HepG2 (cell line): ENCODE results near the gene TPR. TPM values are rescaled to one million over a fixed set of nuclear protein-coding genes. Genes with fewer than 3 reads are reported as not detected.

Experiments
- ATAC-seq: fragments of 200-7000 bp; cut with Tn5 transposase; 3 replicates; pipeline ENCODE4 v1.9.1; 2020; ENCODE audit warnings: mild to moderate bottlenecking, moderate library complexity
- BruUV-seq: library from RNA; stranded (reverse); fragments of 400-500 nt; replicated peaks from 2 replicates; lab custom pipeline; 2021; lab: Mats Ljungman, UMichigan
- CTCF ChIA-PET: fragments of 300-600 bp; formaldehyde crosslinking; extraction: SDS; loops from one replicate; lab custom pipeline; 2021; ENCODE audit warnings: low total read pairs, inconsistent platforms, low intra/inter-chr PET ratio; lab: Yijun Ruan, JAX
- POLR2A ChIA-PET: fragments of 350-600 bp; sonication (Branson Sonifier 250); formaldehyde crosslinking; loops from one replicate; lab custom pipeline; 2020; ENCODE audit warnings: antibody characterized with exemption, inconsistent platforms; lab: Yijun Ruan, JAX
- DNase-seq: peaks from one replicate; pipeline ENCODE4 v3.0.0-alpha.2; 2015; ENCODE audit warnings: low spot score
- FAIRE-seq: peaks from 3 replicates; lab custom pipeline; 2011; peaks lifted over from hg19 to GRCh38; lab: Jason Lieb, UNC
- H2AFZ ChIP-seq: one replicate; pipeline ENCODE4 v1.6.1; 2011; ENCODE audit warnings: low read length, inconsistent platforms
- H3K27ac ChIP-seq: fragments of 300-600 bp; 3 replicates; pipeline ENCODE4 v1.8.0; 2011; ENCODE audit warnings: mixed run types, mild to moderate bottlenecking, mixed read lengths, low read length, inconsistent platforms; ENCODE audit not compliant: insufficient read depth; ENCODE audit errors: extremely low read length
- H3K27me3 ChIP-seq, 2 experiments: fragments of 200-600 bp in 1 of 2; 2 replicates in 1 of 2; 3 replicates in 1 of 2; pipeline versions ENCODE4 v1.6.0 to v1.8.0; 2011; ENCODE audit warnings: low read length in 2 of 2, mild to moderate bottlenecking in 2 of 2, moderate library complexity in 2 of 2, inconsistent platforms in 1 of 2; ENCODE audit not compliant: insufficient read depth in 2 of 2, control insufficient read depth in 1 of 2
- H3K36me3 ChIP-seq, 2 experiments: fragments of 200-600 bp in 1 of 2; replicated peaks in 1 of 2; 2 replicates in 1 of 2; 3 replicates in 1 of 2; pipeline versions ENCODE4 v1.5.1 to v1.8.0; 2011; ENCODE audit warnings: low read length in 2 of 2, inconsistent platforms in 1 of 2; ENCODE audit not compliant: insufficient read depth in 2 of 2, control insufficient read depth in 1 of 2
- H3K4me1 ChIP-seq: 2 replicates; pipeline ENCODE4 v1.5.1; 2012; ENCODE audit warnings: low read length, inconsistent platforms; ENCODE audit not compliant: insufficient read depth
- H3K4me2 ChIP-seq: 2 replicates; pipeline ENCODE4 v1.6.0; 2011; ENCODE audit warnings: low read depth, low read length, inconsistent platforms
- H3K4me3 ChIP-seq, 3 experiments: fragments of 200-600 bp in 1 of 3; sonication (generic), shearing (Covaris generic) in 1 of 3; replicated peaks in 1 of 3; 2 replicates each; pipeline ENCODE4 v1.5.1; 2011 to 2016; ENCODE audit warnings: low read length in 3 of 3, inconsistent platforms in 2 of 3, low read depth in 2 of 3, mild to moderate bottlenecking in 2 of 3, control low read depth in 1 of 3, mixed read lengths in 1 of 3; ENCODE audit not compliant: insufficient read depth in 1 of 3
- H3K79me2 ChIP-seq: one replicate; pipeline ENCODE4 v1.6.1; 2011; ENCODE audit warnings: low read length, inconsistent platforms; ENCODE audit not compliant: insufficient read depth
- H3K9ac ChIP-seq: 2 replicates; pipeline ENCODE4 v1.6.0; 2011; ENCODE audit warnings: mild to moderate bottlenecking, low read depth, low read length, inconsistent platforms; ENCODE audit not compliant: insufficient read depth
- H3K9me3 ChIP-seq: 2 replicates; pipeline ENCODE4 v1.5.1; 2012; ENCODE audit warnings: mild to moderate bottlenecking, low read length
- H4K20me1 ChIP-seq: 2 replicates; pipeline ENCODE4 v1.6.0; 2011; ENCODE audit warnings: inconsistent platforms, mild to moderate bottlenecking, low read length, moderate library complexity; ENCODE audit not compliant: insufficient read depth
- ESRRA ChIP-seq: sonication (generic); formaldehyde crosslinking; IDR thresholded peaks from 2 replicates; pipeline ENCODE4 v1.5.1; 2020; ENCODE audit warnings: mild to moderate bottlenecking, low read depth, missing genetic modification reagents
- ISL2 ChIP-seq: sonication (generic); formaldehyde crosslinking; IDR thresholded peaks from 2 replicates; pipeline ENCODE4 v1.5.0; 2020; ENCODE audit warnings: missing genetic modification reagents
- SMARCC2 ChIP-seq: fragments of 450-650 bp; IDR thresholded peaks from 2 replicates; pipeline ENCODE4 v1.6.1; 2017; ENCODE audit warnings: antibody characterized with exemption, mild to moderate bottlenecking
- SP4 ChIP-seq: sonication (generic); formaldehyde crosslinking; IDR thresholded peaks from 2 replicates; pipeline ENCODE4 v1.8.1; 2023; ENCODE audit warnings: mild to moderate bottlenecking, missing genetic modification reagents
- ZNF143 ChIP-seq: sonication (generic); formaldehyde crosslinking; IDR thresholded peaks from 2 replicates; pipeline ENCODE4 v1.4.0; 2020; ENCODE audit warnings: missing genetic modification reagents
- ZNF20 ChIP-seq: sonication (generic); formaldehyde crosslinking; IDR thresholded peaks from 2 replicates; pipeline ENCODE4 v1.4.0; 2020; ENCODE audit warnings: mild to moderate bottlenecking, moderate library complexity, missing genetic modification reagents
- ZNF225 ChIP-seq: sonication (generic); formaldehyde crosslinking; IDR thresholded peaks from 2 replicates; pipeline ENCODE4 v1.4.0; 2020; ENCODE audit warnings: mild to moderate bottlenecking, missing genetic modification reagents
- ZNF350 ChIP-seq: sonication (generic); formaldehyde crosslinking; IDR thresholded peaks from 2 replicates; pipeline ENCODE4 v1.4.0; 2020; ENCODE audit warnings: mild to moderate bottlenecking, low read depth, missing genetic modification reagents, borderline replicate concordance
- ZNF572 ChIP-seq: sonication (generic); formaldehyde crosslinking; IDR thresholded peaks from 2 replicates; pipeline ENCODE4 v1.5.1; 2020; ENCODE audit warnings: mild to moderate bottlenecking, missing genetic modification reagents
- WGBS: methylation state at CpG from one replicate; pipeline ENCODE4 v1.1.6; 2017; ENCODE audit warnings: low lambda C conversion rate; 5-methylcytosine and 5-hydroxymethylcytosine counted together
- in situ Hi-C: cut with HindIII; loops from 2 replicates; pipeline ENCODE4 v1.10.0; 2017; ENCODE audit warnings: low pct_unique_long_range_greater_than_20kb; ENCODE audit not compliant: extremely low pct_ligation_motif_present
- intact Hi-C: fragments of 100-400 bp; cut with micrococcal nuclease; formaldehyde crosslinking; loops from one replicate; pipeline ENCODE4 v1.10.0; 2022; ENCODE audit not compliant: unreplicated experiment
- polyA plus RNA-seq, 8 experiments: library from polyadenylated mRNA; depleted of rRNA in 3 of 8; stranded (reverse) in 7 of 8; unstranded in 1 of 8; fragments of >200 nt; fragmentation: Illumina TruSeq in 4 of 8; extraction: Trizol in 4 of 8; gene quantifications; 2 replicates each; pipeline versions ENCODE4 v1.2.1 to v1.2.3, GENCODE V29; 2011 to 2016; ENCODE audit warnings: low read depth in 4 of 8, missing spikeins in 1 of 8, mixed read lengths in 1 of 8; ENCODE audit not compliant: insufficient read depth in 1 of 8
- total RNA-seq, 5 experiments: library from RNA; depleted of rRNA; stranded (reverse); fragments of >200 nt; fragmentation: Illumina TruSeq; extraction: Trizol; gene quantifications; 2 replicates each; pipeline ENCODE4 v1.2.3, GENCODE V29; 2016; ENCODE audit warnings: low read depth in 1 of 5
- TF ChIP-seq, protein P1 (sequence below): sonication (generic); formaldehyde crosslinking; IDR thresholded peaks from 2 replicates; pipeline ENCODE4 v1.5.0; 2020; ENCODE audit warnings: mild to moderate bottlenecking, missing genetic modification reagents, borderline replicate concordance
- TF ChIP-seq, protein P2 (sequence below): sonication (generic); formaldehyde crosslinking; IDR thresholded peaks from 2 replicates; pipeline ENCODE4 v1.5.0; 2020; ENCODE audit warnings: mild to moderate bottlenecking, missing genetic modification reagents, moderate library complexity
- TF ChIP-seq, protein P3 (sequence below): sonication (generic); formaldehyde crosslinking; IDR thresholded peaks from 2 replicates; pipeline ENCODE4 v1.4.0; 2020; ENCODE audit warnings: missing genetic modification reagents, low read depth, mild to moderate bottlenecking, borderline replicate concordance

TPR gene
- total and polyA plus RNA-seq, 2 of the 13 experiments (the other 11 are each of a cell fraction or from before 2014, with no cell fraction given), result 78.9 to 81.7 TPM

DNA sequence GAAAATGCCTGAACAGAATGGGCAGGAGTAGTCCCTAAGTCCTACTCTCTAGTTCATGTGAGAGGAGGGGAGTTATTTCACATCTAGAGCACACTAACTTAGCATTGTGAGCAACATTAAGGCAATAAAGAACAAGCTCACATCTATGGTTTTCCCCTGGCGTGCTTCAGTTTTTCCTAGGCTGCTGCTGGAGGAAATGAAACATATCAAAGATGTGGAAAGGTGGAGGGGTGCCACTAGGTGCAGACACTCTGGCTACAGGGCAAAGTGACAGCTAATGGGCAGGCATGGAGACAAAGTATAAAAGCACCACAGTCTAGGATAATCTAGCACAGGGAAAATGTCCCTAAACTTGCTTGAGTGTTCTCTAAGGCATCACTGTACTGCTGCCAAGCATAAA, 82.2 kb downstream of the TPR start (continued):
- TF ChIP-seq, protein P1, sequence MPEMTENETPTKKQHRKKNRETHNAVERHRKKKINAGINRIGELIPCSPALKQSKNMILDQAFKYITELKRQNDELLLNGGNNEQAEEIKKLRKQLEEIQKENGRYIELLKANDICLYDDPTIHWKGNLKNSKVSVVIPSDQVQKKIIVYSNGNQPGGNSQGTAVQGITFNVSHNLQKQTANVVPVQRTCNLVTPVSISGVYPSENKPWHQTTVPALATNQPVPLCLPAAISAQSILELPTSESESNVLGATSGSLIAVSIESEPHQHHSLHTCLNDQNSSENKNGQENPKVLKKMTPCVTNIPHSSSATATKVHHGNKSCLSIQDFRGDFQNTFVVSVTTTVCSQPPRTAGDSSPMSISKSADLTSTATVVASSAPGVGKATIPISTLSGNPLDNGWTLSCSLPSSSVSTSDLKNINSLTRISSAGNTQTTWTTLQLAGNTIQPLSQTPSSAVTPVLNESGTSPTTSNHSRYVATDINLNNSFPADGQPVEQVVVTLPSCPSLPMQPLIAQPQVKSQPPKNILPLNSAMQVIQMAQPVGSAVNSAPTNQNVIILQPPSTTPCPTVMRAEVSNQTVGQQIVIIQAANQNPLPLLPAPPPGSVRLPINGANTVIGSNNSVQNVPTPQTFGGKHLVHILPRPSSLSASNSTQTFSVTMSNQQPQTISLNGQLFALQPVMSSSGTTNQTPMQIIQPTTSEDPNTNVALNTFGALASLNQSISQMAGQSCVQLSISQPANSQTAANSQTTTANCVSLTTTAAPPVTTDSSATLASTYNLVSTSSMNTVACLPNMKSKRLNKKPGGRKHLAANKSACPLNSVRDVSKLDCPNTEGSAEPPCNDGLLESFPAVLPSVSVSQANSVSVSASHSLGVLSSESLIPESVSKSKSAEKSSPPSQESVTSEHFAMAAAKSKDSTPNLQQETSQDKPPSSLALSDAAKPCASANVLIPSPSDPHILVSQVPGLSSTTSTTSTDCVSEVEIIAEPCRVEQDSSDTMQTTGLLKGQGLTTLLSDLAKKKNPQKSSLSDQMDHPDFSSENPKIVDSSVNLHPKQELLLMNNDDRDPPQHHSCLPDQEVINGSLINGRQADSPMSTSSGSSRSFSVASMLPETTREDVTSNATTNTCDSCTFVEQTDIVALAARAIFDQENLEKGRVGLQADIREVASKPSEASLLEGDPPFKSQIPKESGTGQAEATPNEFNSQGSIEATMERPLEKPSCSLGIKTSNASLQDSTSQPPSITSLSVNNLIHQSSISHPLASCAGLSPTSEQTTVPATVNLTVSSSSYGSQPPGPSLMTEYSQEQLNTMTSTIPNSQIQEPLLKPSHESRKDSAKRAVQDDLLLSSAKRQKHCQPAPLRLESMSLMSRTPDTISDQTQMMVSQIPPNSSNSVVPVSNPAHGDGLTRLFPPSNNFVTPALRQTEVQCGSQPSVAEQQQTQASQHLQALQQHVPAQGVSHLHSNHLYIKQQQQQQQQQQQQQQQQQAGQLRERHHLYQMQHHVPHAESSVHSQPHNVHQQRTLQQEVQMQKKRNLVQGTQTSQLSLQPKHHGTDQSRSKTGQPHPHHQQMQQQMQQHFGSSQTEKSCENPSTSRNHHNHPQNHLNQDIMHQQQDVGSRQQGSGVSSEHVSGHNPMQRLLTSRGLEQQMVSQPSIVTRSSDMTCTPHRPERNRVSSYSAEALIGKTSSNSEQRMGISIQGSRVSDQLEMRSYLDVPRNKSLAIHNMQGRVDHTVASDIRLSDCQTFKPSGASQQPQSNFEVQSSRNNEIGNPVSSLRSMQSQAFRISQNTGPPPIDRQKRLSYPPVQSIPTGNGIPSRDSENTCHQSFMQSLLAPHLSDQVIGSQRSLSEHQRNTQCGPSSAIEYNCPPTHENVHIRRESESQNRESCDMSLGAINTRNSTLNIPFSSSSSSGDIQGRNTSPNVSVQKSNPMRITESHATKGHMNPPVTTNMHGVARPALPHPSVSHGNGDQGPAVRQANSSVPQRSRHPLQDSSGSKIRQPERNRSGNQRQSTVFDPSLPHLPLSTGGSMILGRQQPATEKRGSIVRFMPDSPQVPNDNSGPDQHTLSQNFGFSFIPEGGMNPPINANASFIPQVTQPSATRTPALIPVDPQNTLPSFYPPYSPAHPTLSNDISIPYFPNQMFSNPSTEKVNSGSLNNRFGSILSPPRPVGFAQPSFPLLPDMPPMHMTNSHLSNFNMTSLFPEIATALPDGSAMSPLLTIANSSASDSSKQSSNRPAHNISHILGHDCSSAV (CRISPR knock-in tag), result no peak
- TF ChIP-seq ZNF350 (CRISPR knock-in tag), result no peak

DNA sequence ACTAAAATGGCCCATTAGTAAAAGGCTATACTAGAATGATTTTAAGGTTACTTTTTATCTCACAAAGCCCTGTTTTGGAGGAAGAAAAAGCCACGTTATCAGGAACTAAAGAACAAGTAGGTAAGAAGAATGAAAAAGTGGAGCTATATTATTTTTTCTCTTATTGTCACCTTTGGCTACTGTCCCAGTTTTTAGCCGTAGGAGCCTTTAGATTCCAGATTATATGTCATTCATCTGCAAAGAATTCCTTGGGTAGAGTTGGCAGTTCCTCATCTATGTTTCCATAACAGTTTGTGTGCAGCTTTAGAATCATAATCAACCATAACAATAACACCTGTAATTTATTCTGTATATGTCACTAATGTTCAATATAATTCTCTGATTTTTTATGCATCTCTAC, 83.8 kb downstream of the TPR start:
- Histone ChIP-seq H2AFZ (no peak overlapping the region), H3K9me3 (no peaks in the 10 kb centered on the region), H4K20me1 (no peaks in the 10 kb centered on the region), H3K4me3 (no peak overlapping the region), H3K79me2 (no peaks in the 10 kb centered on the region), H3K27ac (no peak overlapping the region), H3K4me1 (peaks cover 6% of the 10 kb centered on the region; the same call in 1 of the 2 replicates), H3K4me2 (no peak overlapping the region), H3K27me3 (no peaks in the 10 kb centered on the region; a peak in 1 of 5 replicates), H3K36me3 (no peaks in the 10 kb centered on the region), H3K9ac (no peak overlapping the region)
- FAIRE-seq (no peak), DNase-seq (no peak), ATAC-seq (no peak)
- intact Hi-C loops, result no loop called here
- POLR2A ChIA-PET, result no interaction called here
- in situ Hi-C loops, result no loop called here
- BruUV-seq, result no TSS peak
- CTCF ChIA-PET, result no interaction called here
- WGBS, result 37% methylated on average over 2 of the region's 2 CpGs
- TF ChIP-seq SMARCC2 (no peak), ZNF20 (CRISPR knock-in tag) (no peak), ZNF143 (no peak), ISL2 (CRISPR knock-in tag) (no peak), ESRRA (CRISPR knock-in tag) (no peak), ZNF225 (CRISPR knock-in tag) (no peak), ZNF572 (CRISPR knock-in tag) (no peak), SP4 (CRISPR knock-in tag) (no peak)
- TF ChIP-seq, protein P2, sequence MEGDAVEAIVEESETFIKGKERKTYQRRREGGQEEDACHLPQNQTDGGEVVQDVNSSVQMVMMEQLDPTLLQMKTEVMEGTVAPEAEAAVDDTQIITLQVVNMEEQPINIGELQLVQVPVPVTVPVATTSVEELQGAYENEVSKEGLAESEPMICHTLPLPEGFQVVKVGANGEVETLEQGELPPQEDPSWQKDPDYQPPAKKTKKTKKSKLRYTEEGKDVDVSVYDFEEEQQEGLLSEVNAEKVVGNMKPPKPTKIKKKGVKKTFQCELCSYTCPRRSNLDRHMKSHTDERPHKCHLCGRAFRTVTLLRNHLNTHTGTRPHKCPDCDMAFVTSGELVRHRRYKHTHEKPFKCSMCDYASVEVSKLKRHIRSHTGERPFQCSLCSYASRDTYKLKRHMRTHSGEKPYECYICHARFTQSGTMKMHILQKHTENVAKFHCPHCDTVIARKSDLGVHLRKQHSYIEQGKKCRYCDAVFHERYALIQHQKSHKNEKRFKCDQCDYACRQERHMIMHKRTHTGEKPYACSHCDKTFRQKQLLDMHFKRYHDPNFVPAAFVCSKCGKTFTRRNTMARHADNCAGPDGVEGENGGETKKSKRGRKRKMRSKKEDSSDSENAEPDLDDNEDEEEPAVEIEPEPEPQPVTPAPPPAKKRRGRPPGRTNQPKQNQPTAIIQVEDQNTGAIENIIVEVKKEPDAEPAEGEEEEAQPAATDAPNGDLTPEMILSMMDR, result no peak
- TF ChIP-seq, protein P3, sequence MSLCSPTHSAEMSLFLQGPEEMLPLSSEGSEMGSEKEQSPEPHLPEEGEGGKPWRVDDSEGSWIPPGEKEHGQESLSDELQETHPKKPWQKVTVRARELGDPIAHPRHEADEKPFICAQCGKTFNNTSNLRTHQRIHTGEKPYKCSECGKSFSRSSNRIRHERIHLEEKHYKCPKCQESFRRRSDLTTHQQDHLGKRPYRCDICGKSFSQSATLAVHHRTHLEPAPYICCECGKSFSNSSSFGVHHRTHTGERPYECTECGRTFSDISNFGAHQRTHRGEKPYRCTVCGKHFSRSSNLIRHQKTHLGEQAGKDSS (CRISPR knock-in tag), result no peak
